ENCODE measurements around the gene MARCHF11. TPM values are rescaled to one million over a fixed set of nuclear protein-coding genes. Genes with fewer than 3 reads are reported as not detected.

The MARCHF11 gene
- total RNA-seq, 1 experiment from 2014 or later: not detected

- TF ChIP-seq, protein P1, sequence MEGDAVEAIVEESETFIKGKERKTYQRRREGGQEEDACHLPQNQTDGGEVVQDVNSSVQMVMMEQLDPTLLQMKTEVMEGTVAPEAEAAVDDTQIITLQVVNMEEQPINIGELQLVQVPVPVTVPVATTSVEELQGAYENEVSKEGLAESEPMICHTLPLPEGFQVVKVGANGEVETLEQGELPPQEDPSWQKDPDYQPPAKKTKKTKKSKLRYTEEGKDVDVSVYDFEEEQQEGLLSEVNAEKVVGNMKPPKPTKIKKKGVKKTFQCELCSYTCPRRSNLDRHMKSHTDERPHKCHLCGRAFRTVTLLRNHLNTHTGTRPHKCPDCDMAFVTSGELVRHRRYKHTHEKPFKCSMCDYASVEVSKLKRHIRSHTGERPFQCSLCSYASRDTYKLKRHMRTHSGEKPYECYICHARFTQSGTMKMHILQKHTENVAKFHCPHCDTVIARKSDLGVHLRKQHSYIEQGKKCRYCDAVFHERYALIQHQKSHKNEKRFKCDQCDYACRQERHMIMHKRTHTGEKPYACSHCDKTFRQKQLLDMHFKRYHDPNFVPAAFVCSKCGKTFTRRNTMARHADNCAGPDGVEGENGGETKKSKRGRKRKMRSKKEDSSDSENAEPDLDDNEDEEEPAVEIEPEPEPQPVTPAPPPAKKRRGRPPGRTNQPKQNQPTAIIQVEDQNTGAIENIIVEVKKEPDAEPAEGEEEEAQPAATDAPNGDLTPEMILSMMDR (IDR thresholded peaks at IDR 0.05): no peak
- TF ChIP-seq TCF7L2 (IDR thresholded peaks at IDR 0.05; ENCODE audit: low read depth, low read length) (no peak), REST (IDR thresholded peaks at IDR 0.05; ENCODE audit: insufficient read depth in 1 of 2, low read depth in 2 of 2, low read length in 1 of 2) (no peak), SIN3A (IDR thresholded peaks at IDR 0.05; ENCODE audit: borderline replicate concordance, insufficient read depth, low read depth, low read length) (no peak), POLR2AphosphoS5 (IDR thresholded peaks at IDR 0.05; ENCODE audit: low read depth, low read length) (no peak)
- POLR2A ChIA-PET: no interaction called here
- ATAC-seq: no peak
Measured at GRCh38 chr5:16034319-16035001, 145.1 kb downstream of the MARCHF11 start.

GRCh38 chr5:16033187-16033925 is 146.2 kb downstream of the MARCHF11 start:
- POLR2A ChIA-PET: interaction anchor here (0.6 kb wide), 1 partner anchor 297 kb away, joined by 3 read pairs; no protein-coding TSS in a partner anchor
- in situ Hi-C loops (cut with HindIII; ENCODE audit: low pct_unique_long_range_greater_than_20kb, low sequenced_read_pairs) (no loop called here), intact Hi-C loops (cut with micrococcal nuclease; ENCODE audit: unreplicated experiment) (no loop called here)
- Histone ChIP-seq H3K4me3 (ENCODE audit: low read depth in 2 of 2, low read length in 2 of 2) (no peak overlapping the region), H3K9me3 (ENCODE audit: control insufficient read depth, insufficient read depth, low read depth, low read length) (no peaks in the 10 kb centered on the region), H3K36me3 (ENCODE audit: control insufficient read depth, insufficient read depth, low read length) (no peaks in the 10 kb centered on the region), H3K27ac (ENCODE audit: low read length) (no peak overlapping the region), H3K27me3 (ENCODE audit: control insufficient read depth, insufficient read depth, low read length) (no peaks in the 10 kb centered on the region), H3K4me1 (ENCODE audit: control insufficient read depth, insufficient read depth, low read length) (no peaks in the 10 kb centered on the region)
- CTCF ChIA-PET: no interaction called here
- no TSS peak for BruUV-seq (replicated peaks)
- ATAC-seq (no peak), DNase-seq (ENCODE audit: low read depth, low spot score) (no peak)
- TF ChIP-seq TCF7L2 (IDR thresholded peaks at IDR 0.05; ENCODE audit: low read depth, low read length): no peak
- TF ChIP-seq, protein P1 (IDR thresholded peaks at IDR 0.05): no peak

More at GRCh38 chr5:16034319-16035001, 145.1 kb downstream of the MARCHF11 start:
- intact Hi-C loops (cut with micrococcal nuclease; ENCODE audit: unreplicated experiment) (no loop called here), in situ Hi-C loops (cut with HindIII; ENCODE audit: low pct_unique_long_range_greater_than_20kb, low sequenced_read_pairs) (no loop called here)
- H3K27ac ChIP-seq (ENCODE audit: low read length): no peak overlapping the region
- H3K4me3 ChIP-seq (ENCODE audit: low read depth in 2 of 2, low read length in 2 of 2): no peak overlapping the region
- BruUV-seq (replicated peaks): no TSS peak
- no peaks in the 10 kb centered on the region for H3K27me3 ChIP-seq (ENCODE audit: control insufficient read depth, insufficient read depth, low read length)
- CTCF ChIA-PET: no interaction called here
- no peaks in the 10 kb centered on the region for H3K4me1 ChIP-seq (ENCODE audit: control insufficient read depth, insufficient read depth, low read length)
- no peaks in the 10 kb centered on the region for H3K9me3 ChIP-seq (ENCODE audit: control insufficient read depth, insufficient read depth, low read depth, low read length)
- H3K36me3 ChIP-seq (ENCODE audit: control insufficient read depth, insufficient read depth, low read length): no peaks in the 10 kb centered on the region
- DNase-seq (ENCODE audit: low read depth, low spot score): no peak

All from Panc1 (cell line).